ENCODE results near the gene COG5.

Gene COG5

GRCh38 chr7:107505362-107505761 is 58.4 kb downstream of the COG5 start:
- DNase-seq: no peak

- DNase-seq: no peak
These were observed 60.0 kb downstream of the COG5 start for GRCh38 chr7:107503687-107504086.

DNA sequence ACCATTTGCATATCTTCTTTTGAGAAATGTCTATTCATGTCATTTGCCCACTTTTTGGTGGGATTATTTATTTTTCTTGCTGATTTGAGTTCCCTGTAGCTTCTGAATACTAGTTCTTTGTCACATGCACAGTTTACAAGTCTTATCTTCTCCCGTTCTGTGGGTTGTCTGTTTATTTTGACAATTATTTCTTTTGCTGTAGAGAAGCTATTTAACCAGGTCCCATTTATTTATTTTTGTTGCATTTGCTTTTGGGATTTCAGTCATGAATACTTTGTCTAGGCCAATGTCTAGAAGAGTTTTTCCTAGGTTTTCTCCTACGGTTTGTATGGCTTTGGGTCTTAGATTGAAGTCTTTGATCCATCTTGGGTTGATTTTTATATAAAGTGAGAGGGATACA is 60.9 kb downstream of the COG5 start:
- no peak for DNase-seq

GRCh38 chr7:107502154-107502553 is 61.6 kb downstream of the COG5 start:
- no peak for DNase-seq

- DNase-seq: no peak
These were observed 62.1 kb downstream of the COG5 start for GRCh38 chr7:107501593-107501992.

DNA sequence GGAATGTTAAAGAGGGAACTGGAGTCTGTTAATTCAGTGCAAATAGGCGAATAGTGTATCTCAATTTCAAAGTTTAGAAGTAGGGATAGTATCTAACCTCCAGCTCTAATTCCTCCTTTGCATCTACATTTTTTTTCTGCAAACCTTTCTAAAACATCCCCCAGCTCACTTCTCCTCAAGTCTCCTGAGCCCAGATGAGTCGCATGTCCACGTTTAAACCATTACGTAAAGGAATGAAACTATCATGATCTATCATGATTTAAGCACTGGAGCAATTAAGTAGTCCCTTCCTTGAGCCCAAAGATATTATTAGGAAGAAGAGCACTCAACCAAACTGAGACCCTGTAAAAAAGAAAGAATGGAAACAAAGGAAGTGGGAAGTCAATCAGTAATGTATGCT is 64.0 kb downstream of the COG5 start:
- DNase-seq: no peak

- no peak for DNase-seq
These were observed 68.2 kb downstream of the COG5 start for GRCh38 chr7:107495516-107495915.

GRCh38 chr7:107494884-107495283 is 68.8 kb downstream of the COG5 start:
- no peak for DNase-seq

DNA sequence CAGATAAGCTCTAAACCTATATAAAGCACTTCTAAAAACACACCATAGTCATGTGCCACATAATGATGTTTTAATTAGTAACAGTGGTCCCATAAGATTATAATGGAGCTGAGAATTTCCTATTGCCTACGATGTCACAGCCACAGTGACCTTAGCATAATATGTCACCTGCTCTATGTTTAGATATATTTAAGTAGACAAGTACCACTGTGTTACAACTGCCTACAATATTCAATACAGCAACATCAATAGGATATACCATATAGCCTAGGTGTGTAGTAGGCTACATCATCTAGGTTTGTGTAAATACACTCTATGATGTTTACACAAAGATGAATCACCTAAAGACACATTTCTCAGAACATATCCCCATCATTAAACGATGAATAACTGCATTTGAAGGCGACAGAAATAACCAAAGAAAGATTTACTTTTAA is 69.4 kb downstream of the COG5 start:
- DNase-seq: no peak

DNA sequence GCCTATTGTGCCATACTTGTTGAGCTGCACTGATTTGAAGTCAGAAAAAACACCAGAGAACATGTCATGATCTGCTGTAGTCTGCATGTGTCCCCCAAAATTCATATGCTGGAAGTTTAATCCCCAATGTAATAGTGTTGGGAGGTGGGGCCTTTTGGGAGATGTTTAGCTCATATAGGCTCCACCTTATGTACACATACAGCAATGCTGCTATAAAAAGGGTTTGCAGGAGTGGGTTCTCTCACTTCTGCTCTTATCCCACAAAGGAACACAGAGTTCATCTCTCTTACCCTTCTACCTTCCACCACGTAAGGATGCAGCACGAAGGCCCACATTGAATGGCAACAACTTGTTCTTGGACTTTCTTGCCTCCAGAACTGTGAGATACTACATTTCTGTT is 70.8 kb downstream of the COG5 start:
- no peak for DNase-seq

DNA sequence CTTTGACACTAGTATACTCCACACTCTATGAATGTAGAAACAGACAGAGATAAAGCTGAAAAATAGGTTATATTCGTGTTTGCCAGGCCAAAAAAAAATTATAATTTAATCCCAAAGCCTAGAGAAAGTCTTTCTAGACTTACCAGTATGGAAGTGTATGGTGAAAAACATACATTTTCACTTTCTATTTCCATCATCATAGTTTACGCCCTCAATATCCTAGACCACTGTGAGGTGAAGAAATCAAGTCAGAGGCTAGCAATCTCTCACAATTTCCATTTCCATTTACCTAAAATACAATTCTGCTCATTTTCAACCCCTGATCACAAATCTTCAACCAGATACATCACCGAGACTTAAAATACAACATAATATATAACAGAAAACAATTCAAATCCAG is 77.7 kb downstream of the COG5 start:
- no peak for DNase-seq

DNA sequence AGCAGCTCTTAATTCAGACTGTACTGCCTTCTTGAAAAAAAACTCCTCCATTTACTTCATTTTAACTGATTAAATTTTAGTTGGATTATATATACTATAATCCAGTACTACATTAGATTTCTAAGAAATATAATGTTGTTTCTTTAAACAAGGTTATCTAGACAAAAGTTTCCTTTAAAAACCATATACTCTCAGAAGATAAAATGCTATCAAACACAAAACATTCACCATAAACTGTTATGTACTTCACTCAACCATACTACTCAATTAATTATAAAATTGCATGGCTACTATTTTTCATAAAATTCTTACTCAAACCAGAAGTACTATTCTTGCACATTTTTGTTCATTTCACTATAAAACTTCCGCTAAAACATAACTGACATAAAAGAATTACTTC is 81.1 kb downstream of the COG5 start:
- DNase-seq: no peak

- DNase-seq: no peak
These were observed 82.8 kb downstream of the COG5 start for GRCh38 chr7:107480932-107481331.

GRCh38 chr7:107479303-107479702 is 84.4 kb downstream of the COG5 start:
- DNase-seq: no peak

GRCh38 chr7:107474104-107474521 is 89.6 kb downstream of the COG5 start:
- no peak for DNase-seq

- DNase-seq: no peak
These were observed 91.6 kb downstream of the COG5 start for GRCh38 chr7:107472116-107472515.

DNA sequence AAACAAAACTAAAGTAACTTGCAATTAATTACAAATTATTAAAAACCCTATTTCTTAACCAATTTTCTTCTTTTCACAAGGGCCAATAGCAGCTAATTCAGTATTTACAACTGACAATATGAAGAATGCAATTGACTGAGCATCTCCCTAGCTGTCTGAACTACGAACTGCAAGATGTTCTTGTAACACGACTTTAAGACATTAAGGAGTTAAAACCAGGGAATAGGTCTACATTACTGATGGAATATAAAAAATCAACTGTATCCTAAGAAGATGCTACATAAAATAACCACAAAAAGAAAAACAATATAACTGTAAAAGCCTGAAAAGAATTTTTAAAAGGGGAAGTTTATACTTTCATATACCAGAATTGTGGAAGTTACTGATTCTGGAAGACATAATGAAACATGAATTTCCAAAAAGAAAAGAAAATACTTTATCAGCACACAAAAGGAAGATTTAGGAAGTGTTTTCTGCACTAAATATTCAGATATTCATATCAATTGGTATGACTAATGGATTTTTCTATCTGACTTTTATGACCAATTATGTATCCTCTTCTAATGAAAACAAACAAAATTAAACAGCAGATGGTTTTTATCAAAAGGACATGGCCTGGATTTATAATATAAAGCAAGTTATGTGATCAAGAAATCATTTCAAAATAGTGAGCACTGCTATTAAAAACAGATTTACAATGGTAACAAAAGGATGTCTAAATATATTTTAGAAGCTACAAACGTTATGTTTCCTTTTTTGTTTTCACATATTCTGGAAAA is 92.2 kb downstream of the COG5 start:
- no peak for DNase-seq

DNA sequence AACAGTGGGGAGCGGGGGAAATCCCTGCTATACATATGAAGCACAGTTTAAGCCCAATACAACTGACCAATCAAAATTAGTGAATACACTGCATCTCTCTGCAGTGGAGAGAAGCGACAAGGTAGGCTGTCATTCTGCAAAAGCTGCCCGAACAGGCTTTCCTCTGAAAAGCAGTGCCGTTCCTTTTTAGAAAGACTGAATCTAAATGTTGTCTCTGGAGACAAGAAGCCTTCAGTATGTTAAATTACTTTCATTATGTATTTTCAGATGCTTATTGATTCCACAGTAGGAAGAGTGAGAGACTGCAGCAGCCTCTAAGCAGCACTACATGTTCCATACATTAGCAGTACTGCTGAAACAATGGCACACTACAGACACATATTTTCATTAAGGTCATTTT is 93.8 kb downstream of the COG5 start, which contains the start of gene GPR22:
GPR22 (plus strand) TSS at position 129 of the 400 bp plus-strand sequence. CDS start 4,004 bp downstream, outside the sequence.
- no peak for DNase-seq

- no peak for DNase-seq
These were observed 94.9 kb downstream of the COG5 start for GRCh38 chr7:107468824-107469223.

DNA sequence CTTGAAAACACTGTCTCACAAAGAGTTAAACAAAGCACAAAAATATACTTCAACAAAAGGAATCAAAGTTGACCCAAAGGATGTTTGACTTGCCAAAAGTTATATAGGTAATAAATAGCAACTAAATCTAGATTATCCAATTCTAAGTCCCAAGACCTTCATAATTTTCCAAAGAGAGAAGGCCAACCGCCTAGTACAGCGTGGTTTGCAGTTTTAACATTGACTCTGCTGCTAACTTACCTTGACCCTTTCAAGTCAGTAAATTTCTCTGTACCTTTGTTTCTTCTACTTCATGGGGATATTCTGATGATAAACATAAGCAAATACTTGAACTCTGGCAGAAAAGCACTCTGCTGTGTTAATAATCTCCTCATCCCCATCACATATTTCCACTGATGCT is 95.7 kb downstream of the COG5 start:
- DNase-seq: no peak

DNA sequence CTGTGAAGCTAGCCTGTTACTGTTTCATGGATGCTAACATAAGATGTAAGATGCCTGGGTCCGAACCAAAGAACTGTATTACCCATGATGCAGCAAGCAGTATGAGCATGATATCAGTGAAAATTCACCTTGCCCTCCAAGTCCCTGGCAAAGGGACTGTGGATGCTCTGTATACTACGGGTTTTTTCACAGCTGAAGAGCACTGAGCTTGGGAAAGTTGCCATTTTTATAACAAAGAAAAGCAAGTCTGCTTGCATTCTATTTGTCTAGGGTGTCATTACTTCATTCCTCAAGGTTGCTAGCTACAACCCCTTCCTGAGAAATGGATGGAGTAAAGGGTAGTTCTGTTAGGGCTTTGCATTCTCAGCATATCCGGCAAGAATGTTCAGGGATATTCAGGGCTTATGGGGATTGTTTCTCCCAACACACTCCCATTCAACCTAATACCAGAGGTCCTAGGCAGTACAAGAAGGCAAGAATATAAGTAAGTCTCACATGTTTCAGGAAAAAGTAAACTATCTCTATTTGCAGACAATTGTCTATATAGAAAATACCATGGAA is 99.0 kb downstream of the COG5 start:
- DNase-seq: no peak

- no peak for DNase-seq
These were observed 100.3 kb downstream of the COG5 start for GRCh38 chr7:107463139-107464078.

- DNase-seq: no peak
These were observed 101.7 kb downstream of the COG5 start for GRCh38 chr7:107461938-107462533.
